Anterior cingulate cortex (tissue), 58 donors: ENCODE data around the gene METAP1.
"Not testable (repeated sequence)": the region's sequence is repeated elsewhere in the genome, so short reads cannot be mapped to it uniquely, and the experiment has no call there.

Experiments
- DNase-seq, 58 donors: peaks; one replicate each; lab custom pipeline; 2025; lab: John Stamatoyannopoulos, UW

METAP1 gene

GRCh38 chr4:98995183-98996055 is at the start of gene METAP1:
Gene METAP1, plus strand, starts transcription at chr4:98995721. Its CDS starts 33 bp downstream, at chr4:98995754.
- peak; percentile 53 to 99 (median 94) for DNase-seq

DNA sequence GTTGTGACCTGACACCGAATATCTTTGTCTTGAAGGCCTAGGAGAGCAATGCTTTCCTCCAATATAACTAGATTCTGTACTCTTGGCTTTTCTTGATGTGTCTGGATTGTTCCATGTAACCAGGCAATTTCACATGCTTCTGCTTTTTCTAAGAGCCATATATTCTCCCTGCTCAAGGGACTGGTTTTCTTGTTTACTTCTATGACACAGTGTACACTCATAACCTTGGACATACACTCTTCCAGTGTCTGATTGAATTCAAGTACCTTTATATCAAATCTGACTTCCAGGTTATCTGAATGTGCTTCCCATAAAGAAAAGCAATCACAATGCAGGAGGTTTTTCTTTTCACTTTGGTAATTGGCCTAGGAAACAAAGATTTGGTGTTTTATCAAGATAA is 49.2 kb upstream of the METAP1 start:
- DNase-seq = no peak

DNA sequence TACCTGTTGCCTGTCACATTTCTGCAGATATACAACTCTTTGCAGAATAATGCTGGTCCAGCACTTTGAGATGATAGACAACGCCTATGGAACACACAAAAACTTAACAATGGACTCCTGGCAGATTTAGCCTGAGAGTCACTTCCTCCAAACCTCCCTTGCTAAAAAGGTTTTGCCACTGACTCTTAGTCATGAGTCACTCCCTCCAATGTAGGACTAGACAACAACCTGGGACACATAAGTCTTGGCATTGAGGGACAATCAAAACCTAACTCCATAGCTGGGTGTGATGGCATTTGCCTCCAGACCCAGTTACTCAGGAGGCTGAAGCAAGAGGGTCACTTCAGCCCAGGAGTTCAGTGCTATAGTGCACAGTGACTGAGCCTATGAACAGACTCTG is 44.6 kb upstream of the METAP1 start:
- DNase-seq = no peak

GRCh38 chr4:98951710-98952109 is 43.8 kb upstream of the METAP1 start:
- DNase-seq = no peak

DNA sequence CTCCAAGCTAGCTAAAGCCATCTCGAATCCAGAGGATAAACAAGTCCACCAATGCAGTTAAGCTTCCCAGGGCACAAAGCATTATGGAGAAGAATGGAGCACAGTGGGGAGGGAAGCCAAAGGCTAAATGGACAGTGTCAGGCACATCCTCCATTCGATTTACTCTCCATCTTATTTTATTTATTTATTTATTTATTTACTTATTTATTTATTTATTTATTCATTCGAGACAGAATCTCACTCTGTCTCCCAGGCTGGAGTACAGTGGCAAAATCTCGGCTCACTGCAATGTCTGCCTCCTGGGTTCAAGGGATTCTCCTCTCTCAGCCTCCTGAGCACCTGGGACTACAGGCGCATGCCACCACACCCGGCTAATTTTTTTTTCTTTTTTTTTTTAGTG is 40.3 kb upstream of the METAP1 start:
- no peak for DNase-seq

GRCh38 chr4:98958065-98958464 is 37.5 kb upstream of the METAP1 start:
- no peak for DNase-seq

DNA sequence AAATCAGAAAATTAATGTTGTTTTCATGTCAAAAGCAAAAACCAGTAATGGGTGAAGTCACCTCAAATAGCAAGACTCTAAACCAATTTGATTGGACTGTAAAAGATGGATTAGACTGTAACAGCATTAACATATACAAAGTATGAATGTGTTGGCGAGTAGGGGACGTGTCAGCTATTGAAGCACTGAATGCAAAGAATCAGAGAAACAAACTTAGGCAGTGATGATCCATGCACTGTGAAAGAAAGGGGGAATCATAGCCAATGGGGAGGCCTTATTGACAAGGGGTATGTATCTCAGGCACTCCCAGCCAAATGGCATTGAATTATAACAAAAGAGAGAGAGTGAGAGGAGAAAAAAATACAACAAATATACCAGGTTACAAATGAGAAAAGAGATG is 36.1 kb upstream of the METAP1 start:
- DNase-seq = no peak

DNA sequence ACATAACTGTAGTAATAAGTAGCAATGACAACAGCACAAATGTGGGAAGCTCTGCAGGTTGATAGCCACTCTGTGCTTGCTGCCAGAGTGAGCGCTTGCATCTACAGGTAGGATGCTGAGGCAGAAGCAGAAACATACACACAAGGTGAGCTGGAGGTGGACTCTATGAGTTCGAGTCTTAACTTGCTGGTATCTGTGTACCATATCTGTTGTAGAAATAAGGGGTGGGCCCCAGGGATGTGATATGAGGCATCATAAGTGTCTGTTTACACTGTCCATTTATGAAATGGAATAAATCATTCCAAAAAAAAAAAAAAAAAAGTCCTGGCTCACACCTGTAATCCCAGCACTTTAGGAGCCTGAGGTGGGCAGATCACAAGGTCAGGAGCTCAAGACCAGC is 33.8 kb upstream of the METAP1 start:
- no peak for DNase-seq

GRCh38 chr4:98963538-98964433 is 31.7 kb upstream of the METAP1 start:
- DNase-seq = peak in 34 of 58 donors; percentile 2 to 67 (median 24)

- no peak for DNase-seq
Measured at GRCh38 chr4:98966926-98967325, 28.6 kb upstream of the METAP1 start.

DNA sequence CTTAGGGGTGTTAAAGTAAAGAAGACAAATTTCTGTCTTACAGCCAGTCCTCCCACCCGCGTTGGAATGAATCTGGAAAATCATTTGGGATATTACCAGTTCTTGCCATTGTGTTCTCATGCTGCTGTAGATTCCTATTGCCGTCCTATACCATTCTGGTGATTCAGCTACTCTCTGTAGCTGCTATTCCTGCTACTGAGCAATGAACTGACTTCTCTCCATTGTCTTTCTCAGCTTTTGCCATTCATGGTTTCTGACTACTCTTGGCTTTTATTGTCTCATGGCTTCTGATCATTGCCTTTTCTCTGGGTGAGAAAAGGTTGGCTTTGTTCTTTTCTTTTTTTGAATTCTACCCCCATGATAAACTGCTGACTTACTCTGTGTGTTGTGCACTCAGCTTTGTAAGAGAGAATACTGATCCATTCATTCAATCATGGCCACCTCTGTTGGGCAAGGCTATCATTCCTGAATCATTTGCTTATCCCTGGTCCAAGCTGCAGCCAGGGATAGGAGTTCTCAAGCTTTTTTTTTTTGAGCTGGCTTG is 27.7 kb upstream of the METAP1 start:
- peak in 2 of 58 donors; percentile 8 to 16 for DNase-seq

DNA sequence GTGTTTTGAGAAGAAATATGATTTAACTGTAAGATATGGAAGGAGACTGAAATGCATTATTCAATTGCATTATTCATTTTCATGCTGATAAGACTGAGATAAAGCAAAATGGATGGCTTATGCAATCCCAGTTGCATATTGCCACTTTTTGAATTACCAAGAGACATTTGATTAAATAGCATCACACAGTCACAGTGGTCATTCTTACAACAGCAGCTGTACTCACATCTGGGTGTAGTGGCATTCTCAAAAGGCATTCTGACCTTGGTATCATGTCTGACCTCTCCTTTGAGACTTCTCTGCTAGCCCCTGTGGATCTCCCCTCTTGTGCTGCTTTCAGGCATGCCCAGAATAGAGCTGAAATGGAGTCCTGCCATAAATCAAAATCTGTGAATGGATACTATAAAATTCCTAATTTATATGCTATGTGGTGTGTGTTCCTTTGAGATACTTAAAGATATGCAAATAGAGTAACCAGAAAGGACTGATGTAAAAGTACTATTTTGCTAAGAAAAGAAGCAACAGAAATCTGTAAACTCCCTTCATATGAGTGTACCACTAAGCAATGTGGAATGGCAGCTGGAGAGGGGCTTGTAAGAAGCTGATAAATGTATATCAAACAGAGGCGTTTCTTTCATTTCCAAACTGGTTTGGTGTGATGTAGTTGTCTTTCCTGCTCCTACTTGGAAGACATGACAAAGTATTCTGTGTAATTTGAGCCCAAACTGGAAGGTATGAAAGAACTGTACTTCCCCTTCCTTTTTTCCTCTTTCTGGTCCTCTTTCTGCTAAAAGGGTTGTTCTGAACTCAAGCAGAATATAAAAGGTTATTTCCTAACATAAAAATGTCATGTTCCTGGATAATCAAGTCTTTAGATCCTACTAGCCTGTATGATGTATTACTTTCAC is 25.4 kb upstream of the METAP1 start:
- DNase-seq = no peak

DNA sequence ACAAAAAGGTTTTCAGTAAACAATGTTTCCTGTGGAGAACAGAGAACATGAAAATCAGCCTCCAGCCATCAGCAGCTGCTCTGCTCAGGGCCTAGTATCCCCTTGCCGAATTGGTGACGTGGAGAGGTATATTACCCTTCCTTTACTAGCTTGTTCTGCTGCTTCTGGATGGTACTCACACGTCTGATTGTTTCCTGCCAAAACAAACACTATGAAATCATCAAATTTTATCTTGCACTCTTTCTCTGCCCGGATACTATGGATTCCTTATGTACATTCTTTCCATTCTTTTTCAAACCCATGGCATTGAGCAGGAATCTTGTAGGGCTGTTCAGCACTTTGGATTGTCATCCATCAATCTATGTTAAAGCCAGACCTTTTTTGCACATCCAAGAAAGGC is 18.8 kb upstream of the METAP1 start:
- no peak for DNase-seq

- DNase-seq = no peak
Measured at GRCh38 chr4:98977557-98977956, 18.0 kb upstream of the METAP1 start.

- no peak for DNase-seq
Measured at GRCh38 chr4:98987720-98988119, 7.8 kb upstream of the METAP1 start.

GRCh38 chr4:98992835-98993234 is 2.7 kb upstream of the METAP1 start:
- not testable (repeated sequence) for DNase-seq

DNA sequence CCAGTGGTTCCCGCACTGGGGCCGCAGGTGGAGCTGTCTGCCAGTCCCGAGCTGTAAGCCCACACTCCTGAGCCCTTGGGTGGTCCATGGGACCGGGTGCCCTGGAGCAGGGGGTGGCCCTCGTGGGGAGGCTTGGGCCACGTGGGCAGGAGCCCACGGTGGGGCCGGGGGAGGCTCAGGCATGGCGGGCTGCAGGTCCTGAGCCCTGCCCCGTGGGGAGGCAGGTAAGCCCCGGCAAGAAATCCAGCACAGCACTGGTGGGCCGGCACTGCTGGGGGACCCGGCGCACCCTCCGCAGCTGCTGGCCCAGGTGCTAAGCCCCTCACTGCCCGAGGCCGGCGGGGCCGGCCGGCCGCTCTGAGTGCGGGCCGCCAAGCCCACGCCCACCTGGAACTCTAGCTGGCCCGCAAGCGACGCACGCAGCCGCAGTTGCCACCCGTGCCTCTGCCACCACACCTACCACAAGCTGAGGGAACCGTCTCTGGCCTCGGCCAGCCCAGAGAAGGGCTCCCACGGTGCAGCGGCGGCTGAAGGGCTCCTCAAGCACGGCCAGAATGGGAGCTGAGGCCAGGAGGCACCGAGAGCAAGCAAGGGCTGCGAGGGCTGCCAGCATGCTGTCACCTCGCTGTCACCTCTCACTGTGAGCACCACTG is 2.0 kb upstream of the METAP1 start:
- DNase-seq = peak in 1 of 58 donors; percentile 7

DNA sequence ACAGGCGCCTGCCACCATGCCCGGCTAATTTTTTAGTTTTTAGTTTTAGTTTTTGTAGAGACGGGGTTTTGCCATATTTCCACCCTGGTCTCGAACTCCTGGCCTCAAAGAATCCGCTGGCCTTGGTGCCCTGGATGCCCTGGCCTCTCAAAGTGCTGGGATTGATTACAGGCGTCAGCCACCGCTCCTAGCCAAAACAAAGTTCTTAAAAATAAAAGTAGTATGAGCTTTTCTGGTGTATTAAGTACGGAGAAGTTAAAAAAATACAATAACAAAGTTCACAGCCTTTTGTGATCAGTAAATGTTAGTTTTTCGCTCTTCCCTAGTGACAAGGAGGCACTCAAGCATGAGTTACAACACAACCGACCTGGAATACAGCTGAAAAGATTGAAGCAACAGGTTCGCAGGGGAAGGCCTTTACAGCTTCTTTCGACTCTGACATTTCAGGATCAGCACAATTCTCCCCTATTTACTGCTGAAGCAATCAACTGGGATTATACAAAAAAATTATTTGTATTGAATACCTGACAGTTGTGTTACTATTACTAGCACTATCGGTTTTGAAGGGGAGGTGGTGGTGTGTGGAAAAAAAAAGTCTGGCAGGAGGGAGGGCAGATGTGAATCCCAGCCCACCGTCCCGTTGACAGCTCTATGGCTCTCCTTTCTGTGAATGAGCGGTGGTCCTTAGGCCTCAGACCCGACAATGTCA is 893 bp upstream of the METAP1 start:
- DNase-seq = peak in 1 of 58 donors; percentile 32
